ENCODE measurements around the gene DICER1. TPM values are rescaled to one million over a fixed set of nuclear protein-coding genes. Genes with fewer than 3 reads are reported as not detected.

The DICER1 gene
- total and polyA plus RNA-seq, 2 donors (not counting 3 experiments of a cell fraction or from before 2014, with no cell fraction given), result 8.3 to 43.6 TPM

GRCh38 chr14:95167177-95167576 lies 9.8 kb upstream of the DICER1 start:
- FAIRE-seq (no peak), DNase-seq (ENCODE audit: low read depth, low spot score) (no peak)
- dilution Hi-C loops (cut with MboI; ENCODE audit: extremely low pct_ligation_motif_present, low sequenced_read_pairs) (no loop called here), intact Hi-C loops (cut with micrococcal nuclease) (no loop called here)
- no peak overlapping the region for H3K4me2 ChIP-seq (ENCODE audit: insufficient read depth, low read length)
- H3K4me3 ChIP-seq (replicated peaks in 1 of 3; ENCODE audit: insufficient read depth in 1 of 3, low read depth in 1 of 3, low read length in 3 of 3), result no peak overlapping the region
- H3K27me3 ChIP-seq (ENCODE audit: control insufficient read depth in 2 of 2, insufficient read depth in 2 of 2, low read length in 2 of 2), result peaks cover 4 to 5% of the 10 kb centered on the region in 2 experiments
- no peaks in the 10 kb centered on the region for H4K20me1 ChIP-seq (replicated peaks; ENCODE audit: control insufficient read depth, extremely low read depth, insufficient read depth, low read length)
- BruUV-seq (replicated peaks), result no TSS peak
- no peaks in the 10 kb centered on the region for H3K36me3 ChIP-seq (ENCODE audit: control insufficient read depth in 2 of 2, extremely low read depth in 1 of 2, insufficient read depth in 2 of 2, low read length in 2 of 2)
- ChIA-PET CTCF (no interaction called here), POLR2A (no interaction called here)
- no peak overlapping the region for H3K27ac ChIP-seq (ENCODE audit: insufficient read depth, low read depth, low read length)
- TF ChIP-seq POLR2A (IDR thresholded peaks at IDR 0.05; ENCODE audit: low read depth, low read length) (no peak), MYC (IDR thresholded peaks at IDR 0.05; ENCODE audit: low read depth, low read length) (no peak), CTCF (IDR thresholded peaks at IDR 0.05; ENCODE audit: extremely low read depth in 1 of 2, insufficient read depth in 1 of 2, low read depth in 1 of 2, low read length in 2 of 2) (no peak), JUN (IDR thresholded peaks at IDR 0.05; ENCODE audit: borderline replicate concordance, insufficient read depth, insufficient read length, low read depth) (no peak), MAX (IDR thresholded peaks at IDR 0.05; ENCODE audit: insufficient read depth, insufficient read length) (no peak), EZH2 (IDR thresholded peaks at IDR 0.05; ENCODE audit: borderline replicate concordance, low read depth, low read length, severe bottlenecking) (no peak), POLR2AphosphoS5 (IDR thresholded peaks at IDR 0.05; ENCODE audit: insufficient read depth, low read depth, low read length) (no peak), FOS (IDR thresholded peaks at IDR 0.05; ENCODE audit: borderline replicate concordance, insufficient read depth, low read length) (no peak), GATA2 (IDR thresholded peaks at IDR 0.05; ENCODE audit: insufficient read depth, insufficient read length, low read depth, low read length) (no peak)
- H3K9me1 ChIP-seq (replicated peaks; ENCODE audit: control insufficient read depth, extremely low read depth, insufficient read depth, low read length), result no peaks in the 10 kb centered on the region
- no peak overlapping the region for H2AFZ ChIP-seq (ENCODE audit: low read depth, low read length)
- H3K9me3 ChIP-seq (replicated peaks; ENCODE audit: control insufficient read depth, insufficient read depth, low read length), result no peaks in the 10 kb centered on the region
- H3K9ac ChIP-seq (replicated peaks; ENCODE audit: extremely low read depth, insufficient read depth, low read length), result no peak overlapping the region
- H3K4me1 ChIP-seq (ENCODE audit: control insufficient read depth, extremely low read depth, insufficient read depth, low read length), result no peaks in the 10 kb centered on the region
- H3K79me2 ChIP-seq (ENCODE audit: control insufficient read depth, insufficient read depth, low read length), result no peaks in the 10 kb centered on the region
